Peyer's patch (tissue), 4 donors: ENCODE data around the gene CCDC107. TPM values are rescaled to one million over a fixed set of nuclear protein-coding genes. Genes with fewer than 3 reads are reported as not detected.

Experiments
- DNase-seq, 3 donors: peaks; one replicate each; pipeline ENCODE4 v3.0.0-alpha.2; 2017 to 2019
- H3K27ac ChIP-seq, 4 donors: fragments of 200-600 bp; sonication (generic); one replicate each; pipeline ENCODE4 v1.5.1; 2016 to 2019
- H3K27me3 ChIP-seq, 2 donors: fragments of 200-600 bp; sonication (generic); one replicate each; pipeline ENCODE4 v1.5.1; 2019
- H3K36me3 ChIP-seq, 3 donors: fragments of 200-600 bp; sonication (generic); one replicate each; pipeline ENCODE4 v1.5.1; 2016 to 2019
- H3K4me1 ChIP-seq, 4 donors: fragments of 200-600 bp; sonication (generic); one replicate each; pipeline ENCODE4 v1.5.1; 2016 to 2019
- H3K4me3 ChIP-seq, 4 donors: fragments of 200-600 bp; sonication (generic); 1 replicate in 3 of 4; 2 replicates in 1 of 4; pipeline ENCODE4 v1.5.1; 2016 to 2019; ENCODE audit warnings: mild to moderate bottlenecking in 1 of 4
- H3K9me3 ChIP-seq, 4 donors: fragments of 200-600 bp; sonication (generic); one replicate each; pipeline ENCODE4 v1.5.1; 2016 to 2019; ENCODE audit warnings: mild to moderate bottlenecking in 1 of 4
- CTCF ChIP-seq, 6 experiments: fragments of 450-650 bp in 4 of 6; fragments of 200-600 bp in 2 of 6; sonication (generic) in 1 of 6; IDR thresholded peaks; one replicate each; pipeline ENCODE4 v1.5.1; 2017 to 2019; ENCODE audit warnings: antibody characterized with exemption in 6 of 6, mild to moderate bottlenecking in 3 of 6, moderate library complexity in 1 of 6
- POLR2A ChIP-seq, 2 donors: fragments of 450-650 bp; IDR thresholded peaks; one replicate each; pipeline ENCODE4 v1.5.1; 2017; ENCODE audit warnings: antibody characterized with exemption in 2 of 2, mild to moderate bottlenecking in 2 of 2, moderate library complexity in 2 of 2
- total RNA-seq, 4 donors: library from RNA; depleted of rRNA; stranded (reverse); fragments of >200 nt; gene quantifications; one replicate each; pipeline ENCODE4 v1.1.0, GENCODE V29; 2016

CCDC107 gene
- total RNA-seq, 4 donors from 2014 or later = 14.0 to 21.9 (median 20.2) TPM

- no peaks in the 10 kb centered on the region for H3K27me3 ChIP-seq
Measured at GRCh38 chr9:35661756-35662350, 3.8 kb downstream of the CCDC107 start.

GRCh38 chr9:35662437-35662836 is 4.3 kb downstream of the CCDC107 start:
- Histone ChIP-seq H3K36me3 (peaks cover 0 to 6% (median 0%) of the 10 kb centered on the region in 3 donors), H3K4me3 (no peak overlapping the region), H3K4me1 (peaks cover 0 to 39% (median 7%) of the 10 kb centered on the region in 4 donors), H3K27ac (peak overlapping the region; percentile 26 to 99 (median 76)), H3K9me3 (no peaks in the 10 kb centered on the region), H3K27me3 (no peaks in the 10 kb centered on the region)
- TF ChIP-seq CTCF (IDR thresholded peaks at IDR 0.05) = no peak
- no peak for TF ChIP-seq POLR2A (IDR thresholded peaks at IDR 0.05)
- DNase-seq = no peak

More at GRCh38 chr9:35661756-35662350, 3.8 kb downstream of the CCDC107 start:
- TF ChIP-seq CTCF (IDR thresholded peaks at IDR 0.05) (no peak), POLR2A (IDR thresholded peaks at IDR 0.05) (no peak)
- Histone ChIP-seq H3K27ac (peak overlapping the region; percentile 26 to 99 (median 76)), H3K4me3 (no peak overlapping the region), H3K9me3 (no peaks in the 10 kb centered on the region), H3K36me3 (peaks cover 0 to 6% (median 0%) of the 10 kb centered on the region in 3 donors), H3K4me1 (peaks cover 0 to 39% (median 9%) of the 10 kb centered on the region in 4 donors)
- DNase-seq = peak in 1 of 3 donors; percentile 48

GRCh38 chr9:35664531-35665470 is 6.7 kb downstream of the CCDC107 start, which contains the start of gene ARHGEF39:
TSS of gene ARHGEF39 (minus strand) at chr9:35665195. CDS start at chr9:35665169, 26 bp downstream.
- Histone ChIP-seq H3K27ac (peak within 1 kb of the TSS; percentile 64 to 75 (median 66)), H3K36me3 (peaks cover 0 to 6% (median 0%) of the 10 kb centered on the region in 3 donors), H3K27me3 (no peaks in the 10 kb centered on the region), H3K4me1 (peaks cover 0 to 33% (median 5%) of the 10 kb centered on the region in 4 donors), H3K9me3 (no peaks in the 10 kb centered on the region), H3K4me3 (peak within 1 kb of the TSS; percentile 43 to 62 (median 58))
- TF ChIP-seq POLR2A (IDR thresholded peaks at IDR 0.05) (peak in 1 of 2 donors; percentile 27), CTCF (IDR thresholded peaks at IDR 0.05) (peak in 1 of 6 experiments; percentile 26)
- DNase-seq = peak; percentile 64 to 91 (median 90)

GRCh38 chr9:35665471-35665818 is 7.4 kb downstream of the CCDC107 start:
- H3K27me3 ChIP-seq = no peaks in the 10 kb centered on the region
- H3K4me3 ChIP-seq = peak overlapping the region; percentile 43 to 62 (median 58)
- H3K27ac ChIP-seq = peak overlapping the region; percentile 64 to 75 (median 66)
- no peaks in the 10 kb centered on the region for H3K9me3 ChIP-seq
- DNase-seq = no peak
- peaks cover 0 to 4% (median 0%) of the 10 kb centered on the region in 3 donors for H3K36me3 ChIP-seq
- no peak for TF ChIP-seq CTCF (IDR thresholded peaks at IDR 0.05)
- H3K4me1 ChIP-seq = peaks cover 0 to 35% (median 5%) of the 10 kb centered on the region in 4 donors

- H3K9me3 ChIP-seq = no peaks in the 10 kb centered on the region
- TF ChIP-seq CTCF (IDR thresholded peaks at IDR 0.05) = no peak
- TF ChIP-seq POLR2A (IDR thresholded peaks at IDR 0.05) = no peak
- no peaks in the 10 kb centered on the region for H3K27me3 ChIP-seq
- H3K4me3 ChIP-seq = no peak overlapping the region
- DNase-seq = no peak
- H3K27ac ChIP-seq = no peak overlapping the region
- no peaks in the 10 kb centered on the region for H3K36me3 ChIP-seq
- H3K4me1 ChIP-seq = peaks cover 0 to 29% (median 5%) of the 10 kb centered on the region in 4 donors
Measured at GRCh38 chr9:35666045-35666444, 8.0 kb downstream of the CCDC107 start.
